NCI-H510A (cell line): Measurements from ENCODE around the gene USP30.
"Not testable (repeated sequence)": the region's sequence is repeated elsewhere in the genome, so short reads cannot be mapped to it uniquely, and the experiment has no call there.

Experiments used
- DNase-seq: peaks from one replicate; lab custom pipeline; 2025; lab: John Stamatoyannopoulos, UW

The USP30 gene

DNA sequence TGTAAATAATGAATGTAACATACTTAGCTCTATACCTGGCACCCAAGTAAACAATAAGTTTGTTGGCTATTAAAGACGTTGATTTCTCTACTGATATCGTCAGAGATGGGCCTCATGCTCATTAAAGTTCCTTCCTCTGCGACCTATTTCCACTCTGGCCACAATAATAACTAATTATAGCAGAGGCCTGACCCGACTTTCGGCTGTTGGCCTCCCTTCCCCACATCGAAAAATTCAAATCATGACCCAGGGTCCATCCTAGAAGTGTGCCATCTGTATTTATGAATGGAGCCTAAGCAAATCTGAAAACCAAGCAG lies 321 bp upstream of the USP30 start:
- DNase-seq: no peak

DNA sequence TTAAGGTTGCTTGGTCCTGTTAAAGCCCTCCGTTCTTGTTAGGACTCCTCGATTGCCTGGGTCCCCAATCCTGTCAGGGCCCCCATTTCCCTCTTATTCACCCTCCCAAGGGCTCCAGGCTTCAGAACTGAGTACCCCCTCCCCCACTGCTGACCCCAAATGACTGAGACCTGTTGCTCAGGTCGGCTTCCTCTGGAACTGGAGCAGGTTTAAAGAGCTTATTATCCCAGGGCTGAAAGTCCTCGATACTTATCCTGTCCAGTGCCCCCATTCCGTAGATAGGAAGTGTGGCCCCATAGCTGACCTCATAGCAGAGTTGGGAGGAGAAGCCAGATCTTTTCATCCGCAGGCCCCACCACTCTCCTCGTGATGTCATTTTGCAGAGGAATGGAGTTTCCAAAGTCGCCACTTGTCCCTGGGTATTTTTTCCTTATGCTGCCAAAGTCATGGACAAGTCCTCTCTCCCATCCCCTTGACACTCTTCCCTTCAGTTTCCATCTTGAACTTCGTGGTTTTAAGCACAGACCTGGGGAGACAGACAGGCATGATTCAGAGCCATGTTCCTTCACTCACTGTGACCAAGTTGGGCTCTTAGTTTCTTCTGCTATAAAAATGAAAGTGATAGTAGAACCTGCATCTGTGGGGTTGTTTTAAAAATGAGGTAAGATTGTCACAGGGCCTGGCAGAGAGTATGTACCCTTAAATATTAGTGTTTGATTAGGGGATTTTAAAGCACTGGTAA lies 1.2 kb downstream of the USP30 start:
- no peak for DNase-seq

DNA sequence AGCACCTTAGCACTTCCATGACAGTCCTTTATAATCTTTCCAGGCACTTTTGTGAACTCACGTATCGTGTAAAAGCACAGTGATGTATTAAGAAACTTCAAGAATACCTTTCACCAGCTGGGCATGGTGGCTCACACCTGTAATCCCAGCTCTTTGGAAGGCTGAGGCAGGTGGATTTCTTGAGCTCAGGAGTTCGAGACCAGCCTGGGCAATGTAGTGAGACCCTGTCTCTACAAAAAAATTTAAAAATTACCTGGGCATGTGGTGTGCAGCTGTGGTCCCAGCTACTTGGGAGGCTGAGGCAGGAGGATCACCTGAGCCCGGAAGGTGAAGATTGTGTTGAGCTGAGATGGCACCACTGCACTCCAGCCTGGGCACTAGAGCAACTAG lies 1.7 kb downstream of the USP30 start:
- DNase-seq: not testable (repeated sequence)

DNA sequence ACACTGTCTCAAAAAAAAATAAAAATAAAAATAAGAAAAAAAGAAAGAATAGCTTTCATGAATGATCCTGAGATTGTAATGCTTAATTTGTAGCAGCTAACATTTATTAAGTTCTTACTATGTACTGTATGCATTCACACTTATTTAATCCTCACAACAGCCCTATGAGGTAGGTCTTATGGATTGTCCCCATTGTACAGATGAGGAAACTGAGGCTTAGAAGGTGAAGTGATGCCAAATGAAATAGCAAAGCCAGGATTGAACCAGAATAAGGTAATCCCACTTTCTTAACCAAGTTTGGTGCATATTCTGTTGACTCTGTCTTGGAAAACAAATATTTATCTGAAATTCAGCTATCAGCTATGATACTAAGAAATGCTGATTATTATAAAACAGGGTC lies 2.1 kb downstream of the USP30 start:
- DNase-seq: no peak

DNA sequence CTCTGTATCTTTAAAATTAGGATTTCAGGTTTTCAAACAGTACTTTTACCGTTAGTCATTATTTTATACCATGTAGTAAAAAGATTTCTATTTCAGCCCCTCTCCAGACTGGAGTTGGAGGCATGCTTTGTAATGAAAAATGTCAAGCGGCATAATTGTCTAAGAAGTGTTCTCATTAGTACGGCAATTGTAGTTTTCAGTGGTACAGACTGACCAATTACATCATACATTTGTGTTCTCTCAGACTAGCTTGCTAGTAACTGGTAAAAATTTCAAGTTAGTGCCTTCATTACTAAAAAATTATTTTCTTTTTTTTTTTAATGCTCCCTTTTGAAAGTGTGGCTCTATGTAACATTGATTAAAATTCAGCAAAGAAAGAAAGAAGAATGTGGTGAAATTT lies 4.5 kb downstream of the USP30 start:
- DNase-seq: no peak

DNA sequence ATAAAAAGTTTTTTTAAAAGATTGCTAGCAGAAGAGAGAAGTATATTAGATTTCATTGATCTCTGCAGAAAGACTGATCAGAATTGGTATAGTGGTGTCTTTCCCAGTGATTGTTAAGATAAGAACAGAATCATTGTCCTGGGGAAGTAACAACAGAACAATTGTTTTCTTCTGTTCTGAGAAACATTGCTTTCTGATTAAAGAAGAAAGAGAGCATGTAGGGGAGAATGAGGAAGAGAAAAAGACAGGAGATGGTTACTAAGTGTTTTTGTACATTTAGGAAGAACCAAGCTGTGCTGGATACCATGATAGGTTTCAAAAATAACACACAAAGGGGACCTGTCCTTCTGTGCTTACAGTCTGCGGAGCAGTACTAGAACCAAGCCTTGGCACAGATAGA lies 5.0 kb downstream of the USP30 start:
- DNase-seq: no peak

DNA sequence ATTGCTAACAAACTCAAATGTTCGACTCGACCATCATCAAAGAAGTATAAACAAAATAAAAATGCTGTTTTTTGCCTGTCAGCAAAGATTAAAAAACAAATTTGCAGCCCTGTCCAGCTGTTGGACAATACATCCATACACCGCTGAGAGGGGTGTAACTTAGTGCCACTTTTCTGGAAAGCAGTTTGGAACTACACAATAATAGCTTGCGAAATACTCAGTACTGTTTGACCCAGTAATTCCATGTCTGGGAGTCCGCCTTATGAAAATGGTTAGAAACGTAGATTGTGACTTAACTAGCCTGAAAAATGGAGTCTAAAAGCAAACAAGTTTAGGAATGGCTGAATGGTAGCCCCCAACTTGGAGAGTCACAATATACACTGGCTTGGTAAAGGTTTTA lies 6.4 kb downstream of the USP30 start:
- DNase-seq: no peak

DNA sequence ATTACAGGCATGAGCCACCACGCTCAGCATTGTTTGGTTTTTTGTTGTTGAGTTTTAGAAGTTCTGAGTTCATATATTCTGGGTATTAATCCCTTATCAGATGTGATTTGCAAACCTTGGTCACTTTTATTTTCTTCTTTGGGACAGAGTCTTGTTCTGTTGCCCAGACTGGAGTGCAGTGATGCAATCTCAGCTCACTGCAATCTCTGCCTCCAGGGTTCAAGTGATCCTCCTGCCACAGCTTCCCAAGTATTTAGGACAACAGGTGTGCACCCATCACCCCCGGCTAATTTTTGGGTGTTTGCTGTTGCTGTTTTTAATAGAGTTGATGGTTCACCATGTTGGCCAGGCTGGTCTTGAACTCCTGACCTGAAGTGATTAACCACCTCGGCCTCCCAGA lies 11.8 kb downstream of the USP30 start:
- no peak for DNase-seq

DNA sequence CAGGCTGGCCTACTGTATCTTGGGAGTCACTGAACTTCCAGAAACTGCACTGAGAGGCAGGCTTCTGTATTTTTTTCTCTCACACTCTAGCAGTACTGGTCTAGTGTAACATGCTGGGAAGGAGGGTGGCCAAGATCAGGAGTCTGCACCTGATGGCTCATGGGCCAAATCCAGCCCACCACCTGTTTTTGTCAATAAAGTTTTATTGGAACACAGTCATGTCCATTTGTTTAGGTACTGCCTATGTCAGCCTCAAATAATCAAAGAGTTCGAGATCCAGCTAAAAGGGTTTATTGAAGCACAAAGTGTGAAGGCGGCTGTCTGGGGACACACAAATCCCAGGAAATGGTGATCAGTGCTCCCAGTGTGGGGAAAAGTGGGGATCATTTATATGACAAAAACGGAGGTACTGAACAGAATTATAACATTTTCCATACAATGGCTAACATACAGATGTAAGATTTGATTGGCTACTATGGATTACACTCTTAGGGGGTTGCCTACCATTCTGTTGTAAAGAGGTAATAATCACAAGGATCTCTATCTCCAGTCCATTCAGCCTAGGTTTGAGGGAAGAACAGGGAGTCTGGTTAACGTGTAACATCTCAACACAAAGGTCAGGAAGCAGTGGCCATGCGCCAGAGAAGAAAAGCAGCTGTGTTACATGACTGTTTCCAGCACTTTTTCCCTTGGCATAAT lies 12.9 kb downstream of the USP30 start:
- DNase-seq: no peak

DNA sequence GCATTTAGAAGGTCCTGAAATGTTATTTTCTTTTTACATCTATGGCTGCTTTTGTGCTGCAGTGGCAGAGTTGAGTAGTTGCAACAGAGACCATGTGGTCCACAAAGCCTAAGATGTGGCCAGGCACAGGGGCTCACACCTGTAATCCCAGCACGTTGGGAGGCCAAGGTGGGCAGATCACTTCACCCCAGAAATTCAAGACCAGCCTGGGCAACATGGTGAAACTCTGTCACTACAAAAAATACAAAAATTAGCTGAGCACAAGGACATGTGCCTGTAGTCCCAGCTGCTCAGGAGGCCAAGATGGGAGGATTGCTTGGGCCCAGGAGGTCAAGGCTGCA lies 13.4 kb downstream of the USP30 start:
- DNase-seq: no peak

DNA sequence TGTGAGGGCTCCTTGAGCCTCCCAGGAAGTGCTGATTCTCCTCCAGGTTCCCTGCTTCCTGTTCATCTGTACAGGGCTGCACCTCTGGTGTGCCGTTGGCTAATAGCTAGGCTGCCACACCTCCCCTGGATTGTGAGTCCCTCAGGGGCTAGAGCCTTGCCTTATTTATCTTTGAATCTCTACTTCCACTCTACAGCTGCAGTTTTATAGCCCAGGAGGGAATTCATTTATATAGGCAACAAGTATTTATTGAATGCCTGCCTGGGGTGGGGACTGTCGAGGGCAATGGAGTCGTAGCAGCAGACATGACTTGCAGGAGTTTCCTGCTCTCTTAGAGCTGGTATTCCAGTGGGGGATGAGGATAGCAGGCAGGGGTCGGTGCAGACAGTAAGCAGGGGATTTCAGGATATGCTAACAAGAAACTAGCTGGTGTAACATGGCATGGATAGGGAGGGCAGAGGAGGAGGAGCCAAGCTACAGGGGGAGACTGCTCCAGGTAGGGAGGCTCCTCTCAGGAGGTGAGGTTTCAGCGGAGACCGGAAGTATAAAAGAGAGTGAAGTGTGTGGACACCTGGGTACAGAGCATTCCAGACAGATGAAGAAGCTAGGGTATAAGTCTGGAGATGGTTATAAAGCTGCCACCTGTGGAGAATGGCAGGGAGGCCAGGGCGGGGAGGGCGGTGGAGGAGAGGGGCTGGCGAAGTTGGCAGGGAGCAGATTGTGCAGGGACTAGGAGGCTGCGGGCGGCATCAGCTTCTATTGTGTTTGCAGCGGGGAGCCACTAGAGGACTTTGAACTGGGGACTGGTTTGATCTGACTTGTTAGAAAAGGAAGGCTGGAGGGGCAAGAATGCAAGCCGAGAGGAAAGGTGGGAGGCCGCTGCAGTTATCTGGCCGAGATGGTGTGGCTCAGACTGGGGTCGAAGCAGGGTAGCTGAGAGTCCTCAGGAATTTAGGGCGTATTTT lies 17.2 kb downstream of the USP30 start:
- DNase-seq: no peak

DNA sequence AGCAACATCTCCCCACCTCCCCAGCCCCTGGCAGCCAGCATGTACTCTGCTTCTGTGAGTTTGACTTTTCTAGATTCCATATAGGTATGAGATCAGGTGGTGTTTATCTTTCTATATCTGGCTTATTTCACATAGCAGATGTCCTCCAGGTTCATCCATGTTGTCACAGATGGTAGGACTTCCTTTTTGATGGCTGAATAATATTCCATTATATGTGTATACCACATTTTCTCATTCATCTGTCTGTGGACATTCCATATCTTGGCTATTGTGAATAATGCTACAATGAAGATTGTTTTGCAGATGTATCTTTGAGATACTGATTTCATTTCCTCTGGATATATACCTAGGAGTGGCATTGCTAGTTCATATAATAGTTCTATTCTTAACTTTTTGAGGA lies 22.5 kb downstream of the USP30 start:
- DNase-seq: no peak

DNA sequence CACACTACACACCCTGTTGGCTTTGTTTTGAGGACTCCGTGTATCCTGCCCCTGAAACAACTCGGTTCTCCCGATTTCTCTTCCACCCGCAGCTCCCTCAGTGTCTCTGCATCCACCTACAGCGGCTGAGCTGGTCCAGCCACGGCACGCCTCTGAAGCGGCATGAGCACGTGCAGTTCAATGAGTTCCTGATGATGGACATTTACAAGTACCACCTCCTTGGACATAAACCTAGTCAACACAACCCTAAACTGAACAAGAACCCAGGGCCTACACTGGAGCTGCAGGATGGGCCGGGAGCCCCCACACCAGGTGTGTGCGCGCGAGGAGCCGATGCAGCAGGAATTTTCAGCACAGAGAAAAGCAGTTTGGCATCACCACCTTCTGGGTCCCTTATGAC lies 30.4 kb downstream of the USP30 start:
- DNase-seq: no peak

DNA sequence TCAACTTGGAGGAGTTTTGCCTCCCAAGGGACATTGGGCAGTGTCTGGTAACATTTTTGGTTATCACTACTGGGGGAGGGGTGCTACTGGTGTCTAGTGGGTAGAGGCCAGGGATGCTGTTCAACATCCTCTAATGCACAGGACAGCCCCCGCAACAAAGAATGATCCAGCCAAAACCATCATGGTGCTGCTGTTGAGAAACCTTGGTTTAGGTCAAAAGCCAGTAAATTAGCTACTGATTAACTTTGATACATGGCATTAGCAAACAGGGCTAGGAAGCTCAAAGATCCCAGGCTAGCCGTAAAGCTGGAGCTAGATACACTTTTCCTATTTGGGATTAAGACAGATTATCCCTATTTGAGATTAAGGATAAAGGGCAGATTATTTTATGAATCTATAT lies 32.0 kb downstream of the USP30 start:
- DNase-seq: no peak

DNA sequence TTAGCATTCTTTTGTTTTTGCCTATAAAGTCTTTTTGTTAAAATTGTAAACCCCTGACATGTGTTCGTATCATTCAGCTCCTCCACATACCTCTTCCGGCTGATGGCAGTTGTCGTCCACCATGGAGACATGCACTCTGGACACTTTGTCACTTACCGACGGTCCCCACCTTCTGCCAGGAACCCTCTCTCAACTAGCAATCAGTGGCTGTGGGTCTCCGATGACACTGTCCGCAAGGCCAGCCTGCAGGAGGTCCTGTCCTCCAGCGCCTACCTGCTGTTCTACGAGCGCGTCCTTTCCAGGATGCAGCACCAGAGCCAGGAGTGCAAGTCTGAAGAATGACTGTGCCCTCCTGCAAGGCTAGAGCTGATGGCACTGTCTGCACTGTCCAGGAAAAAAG lies 33.2 kb downstream of the USP30 start:
- DNase-seq: no peak

DNA sequence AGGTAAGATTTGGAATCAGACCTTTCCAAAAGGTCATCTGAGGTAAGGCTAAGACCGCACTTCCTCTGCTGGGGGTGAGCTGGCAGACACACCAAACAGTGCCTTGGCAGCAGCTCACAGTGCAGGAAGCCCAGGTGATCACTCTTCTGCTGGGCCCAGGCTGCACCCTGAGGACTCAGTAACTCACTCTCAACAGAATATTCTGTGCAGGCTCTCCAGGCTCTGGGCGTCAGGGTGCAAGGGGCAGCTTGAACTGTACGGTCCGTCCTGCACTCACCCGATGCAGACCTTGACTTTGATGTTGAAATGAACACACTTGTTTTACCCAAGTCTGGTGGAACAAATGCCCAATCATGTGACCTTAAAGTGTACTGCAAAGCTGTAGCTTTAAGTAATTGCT lies 34.9 kb downstream of the USP30 start:
- DNase-seq: no peak

DNA sequence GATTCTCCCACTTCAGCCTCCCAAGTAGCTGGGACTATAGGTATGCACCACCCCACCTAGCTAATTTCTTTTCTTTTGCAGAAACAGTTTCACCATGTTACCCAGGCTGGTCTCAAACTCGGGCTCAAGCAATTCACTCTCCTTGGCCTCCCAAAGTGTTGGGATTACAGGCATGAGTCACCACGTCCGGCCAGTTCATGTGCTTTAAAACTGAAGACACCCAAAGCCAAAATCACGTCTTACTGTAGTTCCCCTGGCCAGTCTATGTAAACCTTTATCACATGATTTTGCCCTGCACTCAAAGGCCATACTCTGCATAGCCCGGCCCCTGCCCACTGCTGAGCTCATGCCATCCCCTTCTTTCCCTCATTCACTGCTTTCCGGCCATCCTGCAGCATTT lies 36.4 kb downstream of the USP30 start:
- DNase-seq: no peak

DNA sequence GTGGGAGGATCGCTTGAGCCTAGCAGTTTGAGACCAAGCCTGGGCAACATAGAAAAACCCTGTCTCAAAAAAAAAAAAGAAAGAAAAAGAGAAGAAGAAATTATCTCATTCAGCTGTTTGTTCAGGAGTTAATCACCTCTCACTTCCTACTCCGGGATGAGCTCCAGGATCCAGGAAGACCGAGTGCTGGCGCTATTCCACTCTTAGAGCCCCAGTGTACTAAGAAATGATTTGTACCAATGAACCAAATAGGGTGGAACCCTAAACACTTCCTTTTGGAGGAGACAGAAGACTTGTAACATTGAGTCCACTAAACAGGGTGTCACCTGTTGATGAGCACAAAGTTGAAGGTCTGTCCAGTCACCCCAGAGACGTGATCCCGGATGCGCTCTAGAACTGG lies 37.3 kb downstream of the USP30 start:
- no peak for DNase-seq

DNA sequence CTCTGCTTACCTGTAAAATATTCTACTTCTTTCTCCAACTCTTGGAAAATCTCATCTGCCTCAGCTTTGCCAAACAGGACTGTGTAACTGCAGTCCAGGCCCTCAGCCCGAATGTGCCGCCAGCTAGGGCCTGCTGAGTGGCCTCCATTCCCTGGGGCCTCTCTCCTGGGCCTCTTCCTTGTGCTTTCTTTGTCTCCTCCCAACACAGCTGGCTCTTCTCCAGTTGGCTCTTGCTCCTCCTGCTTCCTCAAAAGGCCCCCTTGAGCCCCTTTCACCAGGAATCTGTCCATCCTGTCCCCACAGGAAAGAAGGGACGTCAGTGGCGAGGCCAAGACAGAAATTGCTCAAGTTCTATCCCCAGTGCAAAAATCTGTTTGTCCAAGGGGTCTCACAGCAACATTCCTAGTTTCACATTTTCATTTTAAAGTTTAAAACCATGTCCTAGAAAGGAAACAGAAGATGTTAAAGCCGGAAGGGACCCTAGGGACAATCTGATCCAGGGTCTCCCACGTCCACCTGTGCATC lies 40.2 kb downstream of the USP30 start:
- DNase-seq: no peak

DNA sequence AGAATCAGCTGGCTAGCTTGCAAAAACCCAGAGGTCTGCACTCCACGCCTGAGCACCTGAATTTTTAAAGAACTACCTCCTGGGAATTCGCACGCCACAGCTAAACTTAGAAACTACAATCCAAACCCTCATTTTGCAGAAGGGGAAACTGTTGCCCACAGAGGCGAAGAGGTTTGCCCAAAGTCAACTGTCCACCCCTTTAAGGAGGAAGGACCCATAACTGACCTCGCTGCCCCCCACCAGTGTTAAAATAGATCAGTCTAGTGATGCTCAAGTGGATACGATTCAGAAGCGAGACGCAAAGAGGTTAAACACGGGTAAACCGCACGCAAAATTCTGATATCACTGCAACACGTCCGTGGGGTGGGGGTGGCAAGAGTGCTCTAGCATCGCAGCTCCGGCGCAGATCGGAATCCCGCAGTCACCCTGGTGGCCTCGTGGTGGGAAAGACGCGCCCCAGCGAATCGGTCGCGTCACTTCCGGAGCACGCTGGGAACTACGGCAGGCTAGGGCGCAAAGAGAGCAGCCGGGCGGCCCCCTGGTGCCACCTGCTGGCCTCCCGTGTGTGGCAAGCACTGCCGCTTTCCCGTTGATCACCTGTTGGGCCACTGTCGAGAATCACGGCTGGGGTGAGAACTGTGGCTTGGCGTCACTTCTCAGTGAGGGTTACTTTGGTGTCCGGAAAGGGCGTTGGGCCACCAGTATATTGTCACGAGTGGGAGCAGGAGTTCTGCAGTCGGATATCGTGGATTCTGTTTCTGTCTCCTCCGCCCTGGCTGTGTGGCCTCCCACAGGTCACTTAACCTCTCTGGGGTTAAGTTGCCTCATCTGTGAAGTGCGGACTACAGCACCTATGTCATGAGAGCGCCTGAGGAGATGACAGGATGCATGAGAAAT lies 40.9 kb downstream of the USP30 start, which contains the start of gene ALKBH2:
TSS of gene ALKBH2 (minus strand) at position 451 of the 897 bp plus-strand sequence. CDS start 686 bp downstream, outside the sequence.
- peak; percentile 85 for DNase-seq

DNA sequence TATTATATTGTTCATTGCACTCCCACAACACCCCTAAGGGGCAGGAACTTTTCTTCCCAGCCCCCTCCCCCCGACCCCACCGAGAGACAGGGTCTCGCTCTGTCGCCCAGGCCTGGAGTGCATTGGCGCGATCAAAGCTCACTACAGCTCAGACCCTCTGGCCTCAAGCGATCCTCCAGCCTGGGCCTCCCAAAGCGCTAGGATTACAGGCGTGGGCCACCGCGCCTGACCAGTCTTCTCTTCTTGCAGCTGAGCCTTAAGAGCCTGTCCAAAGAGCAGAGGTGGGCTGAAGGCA lies 44.7 kb downstream of the USP30 start:
- DNase-seq: no peak
